Loucy (cell line): ENCODE measurements around the gene ADAMTSL2.

Experiments
- CTCF ChIP-seq: fragments of 200-600 bp; sonication (generic); conservative IDR thresholded peaks from 2 replicates; pipeline ENCODE4 v1.5.1; 2014; ENCODE audit warnings: mild to moderate bottlenecking, antibody characterized with exemption, low read length
- EZH2phosphoT487 ChIP-seq: fragments of 200-600 bp; IDR thresholded peaks from 2 replicates; pipeline ENCODE4 v1.6.1; 2018; ENCODE audit warnings: antibody characterized with exemption, mild to moderate bottlenecking, moderate library complexity, borderline replicate concordance

DNA sequence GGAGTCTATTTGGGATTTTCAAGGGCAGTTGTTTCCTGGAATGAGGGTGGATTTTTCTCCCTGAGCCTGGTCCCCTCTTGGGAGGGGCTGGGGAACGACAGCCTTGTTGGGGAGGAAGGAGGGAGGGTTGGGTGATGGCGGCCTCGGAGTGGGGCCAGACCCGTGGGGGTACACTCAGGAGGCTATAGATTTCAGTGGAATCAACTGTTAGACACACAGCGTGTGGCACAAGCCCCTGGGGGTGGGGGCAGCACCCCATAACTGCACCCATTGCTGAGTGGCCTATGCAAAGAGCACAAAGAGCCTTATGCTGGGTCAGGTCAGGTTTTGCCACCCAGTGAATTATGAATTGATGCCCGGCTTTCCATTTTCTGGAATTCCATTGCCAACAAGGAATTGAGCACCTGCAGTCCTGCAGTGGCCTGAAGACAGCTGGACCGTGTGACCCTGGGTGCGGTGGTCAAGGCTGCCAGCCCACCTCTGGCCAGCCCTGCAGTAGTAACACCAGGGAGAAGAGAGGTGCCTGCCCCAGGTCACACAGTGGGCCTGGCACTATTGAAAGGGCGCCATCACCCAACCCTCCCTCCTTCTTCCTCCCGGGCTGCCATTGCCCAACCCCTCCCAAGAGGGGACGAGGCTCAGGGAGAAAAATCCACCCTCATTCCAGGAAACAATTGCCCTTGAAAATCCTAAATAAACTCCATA is 18.1 kb upstream of the ADAMTSL2 start:
- TF ChIP-seq CTCF, result no peak
- no peak for TF ChIP-seq EZH2phosphoT487
